ACC112 (cell line): ENCODE measurements around the gene TM4SF18.

Experiments used
- H2AFZ ChIP-seq: fragments of 200-600 bp; sonication (generic); one replicate; pipeline ENCODE4 v1.6.0; 2017; ENCODE audit warnings: antibody characterized with exemption, low read length; ENCODE audit not compliant: unreplicated experiment
- H3K27ac ChIP-seq: fragments of 200-600 bp; sonication (generic); 2 replicates; pipeline ENCODE4 v1.5.1; 2014; ENCODE audit warnings: low read depth, mild to moderate bottlenecking, antibody characterized with exemption, low read length, moderate library complexity
- H3K27me3 ChIP-seq: fragments of 200-600 bp; sonication (generic); 2 replicates; pipeline ENCODE4 v1.6.1; 2014; ENCODE audit warnings: mild to moderate bottlenecking, antibody characterized with exemption, low read length, moderate library complexity, mixed read lengths; ENCODE audit not compliant: insufficient read depth
- H3K36me3 ChIP-seq: fragments of 200-600 bp; sonication (generic); 2 replicates; pipeline ENCODE4 v1.6.1; 2016; ENCODE audit warnings: mild to moderate bottlenecking, antibody characterized with exemption, low read length, moderate library complexity, mixed read lengths; ENCODE audit not compliant: insufficient read depth
- H3K4me1 ChIP-seq: fragments of 200-600 bp; sonication (generic); one replicate; pipeline ENCODE4 v1.6.1; 2016; ENCODE audit warnings: low read length, mixed read lengths; ENCODE audit not compliant: insufficient read depth, unreplicated experiment, control insufficient read depth
- H3K4me3 ChIP-seq: fragments of 200-600 bp; sonication (generic); 2 replicates; pipeline ENCODE4 v1.5.1; 2014; ENCODE audit warnings: mild to moderate bottlenecking, low read depth, low read length
- H3K79me2 ChIP-seq: fragments of 200-600 bp; sonication (generic); one replicate; pipeline ENCODE4 v1.6.0; 2016; ENCODE audit warnings: low read length; ENCODE audit not compliant: control insufficient read depth, unreplicated experiment, insufficient read depth

Gene TM4SF18

GRCh38 chr3:149325581-149325980, 7.9 kb downstream of the TM4SF18 start:
- Histone ChIP-seq H3K36me3 (no peaks in the 10 kb centered on the region), H3K27me3 (no peaks in the 10 kb centered on the region), H3K4me3 (no peak overlapping the region), H3K4me1 (peaks cover 6% of the 10 kb centered on the region), H3K79me2 (no peaks in the 10 kb centered on the region), H3K27ac (no peak overlapping the region), H2AFZ (no peak overlapping the region)

GRCh38 chr3:149324332-149324731, 9.1 kb downstream of the TM4SF18 start:
- H3K4me3 ChIP-seq = no peak overlapping the region
- H2AFZ ChIP-seq = no peak overlapping the region
- no peak overlapping the region for H3K27ac ChIP-seq
- H3K4me1 ChIP-seq = no peaks in the 10 kb centered on the region
- H3K79me2 ChIP-seq = no peaks in the 10 kb centered on the region
- H3K27me3 ChIP-seq = no peaks in the 10 kb centered on the region
- no peaks in the 10 kb centered on the region for H3K36me3 ChIP-seq

- Histone ChIP-seq H3K36me3 (no peaks in the 10 kb centered on the region), H3K27ac (no peak overlapping the region), H2AFZ (no peak overlapping the region), H3K79me2 (no peaks in the 10 kb centered on the region), H3K4me1 (peaks cover 4% of the 10 kb centered on the region), H3K27me3 (no peaks in the 10 kb centered on the region), H3K4me3 (no peak overlapping the region)
These were observed 11.8 kb downstream of the TM4SF18 start for GRCh38 chr3:149321640-149322039.

GRCh38 chr3:149321136-149321535, 12.3 kb downstream of the TM4SF18 start:
- H2AFZ ChIP-seq = no peak overlapping the region
- H3K4me3 ChIP-seq = no peak overlapping the region
- no peaks in the 10 kb centered on the region for H3K27me3 ChIP-seq
- no peak overlapping the region for H3K27ac ChIP-seq
- H3K79me2 ChIP-seq = no peaks in the 10 kb centered on the region
- H3K4me1 ChIP-seq = peaks cover 9% of the 10 kb centered on the region
- H3K36me3 ChIP-seq = no peaks in the 10 kb centered on the region

GRCh38 chr3:149319750-149320149, 13.7 kb downstream of the TM4SF18 start:
- Histone ChIP-seq H3K27me3 (no peaks in the 10 kb centered on the region), H2AFZ (no peak overlapping the region), H3K4me1 (peaks cover 23% of the 10 kb centered on the region), H3K79me2 (no peaks in the 10 kb centered on the region), H3K27ac (no peak overlapping the region), H3K4me3 (no peak overlapping the region), H3K36me3 (no peaks in the 10 kb centered on the region)

GRCh38 chr3:149317072-149317471, 16.4 kb downstream of the TM4SF18 start:
- no peak overlapping the region for H3K27ac ChIP-seq
- peak overlapping the region; percentile 87 for H2AFZ ChIP-seq
- H3K4me1 ChIP-seq = peaks cover 28% of the 10 kb centered on the region
- no peaks in the 10 kb centered on the region for H3K79me2 ChIP-seq
- no peaks in the 10 kb centered on the region for H3K36me3 ChIP-seq
- H3K27me3 ChIP-seq = no peaks in the 10 kb centered on the region
- H3K4me3 ChIP-seq = no peak overlapping the region

- no peaks in the 10 kb centered on the region for H3K27me3 ChIP-seq
- H3K36me3 ChIP-seq = no peaks in the 10 kb centered on the region
- H2AFZ ChIP-seq = peak overlapping the region; percentile 87
- H3K4me1 ChIP-seq = peaks cover 28% of the 10 kb centered on the region
- 0 out of 2 replicates have a peak overlapping the region, but pooled peaks have one; percentile 73 for H3K27ac ChIP-seq
- no peaks in the 10 kb centered on the region for H3K79me2 ChIP-seq
- no peak overlapping the region for H3K4me3 ChIP-seq
These were observed 17.0 kb downstream of the TM4SF18 start for GRCh38 chr3:149316437-149316836.

- peaks cover 28% of the 10 kb centered on the region for H3K4me1 ChIP-seq
- no peak overlapping the region for H3K4me3 ChIP-seq
- H3K27me3 ChIP-seq = no peaks in the 10 kb centered on the region
- peak overlapping the region; percentile 73 for H3K27ac ChIP-seq
- H2AFZ ChIP-seq = peak overlapping the region; percentile 87
- H3K36me3 ChIP-seq = no peaks in the 10 kb centered on the region
- H3K79me2 ChIP-seq = no peaks in the 10 kb centered on the region
These were observed 17.7 kb downstream of the TM4SF18 start for GRCh38 chr3:149315694-149316093.

- peak overlapping the region; percentile 87 for H2AFZ ChIP-seq
- H3K27ac ChIP-seq = peak overlapping the region; percentile 73
These were observed 18.4 kb downstream of the TM4SF18 start for GRCh38 chr3:149314807-149315578.

GRCh38 chr3:149313542-149313941, 19.9 kb downstream of the TM4SF18 start:
- H3K79me2 ChIP-seq = no peaks in the 10 kb centered on the region
- no peak overlapping the region for H3K4me3 ChIP-seq
- no peak overlapping the region for H2AFZ ChIP-seq
- no peak overlapping the region for H3K27ac ChIP-seq
- H3K36me3 ChIP-seq = no peaks in the 10 kb centered on the region
- H3K27me3 ChIP-seq = no peaks in the 10 kb centered on the region
- peaks cover 28% of the 10 kb centered on the region for H3K4me1 ChIP-seq

More at GRCh38 chr3:149314807-149315578, 18.4 kb downstream of the TM4SF18 start:
- Histone ChIP-seq H3K4me1 (peaks cover 28% of the 10 kb centered on the region), H3K79me2 (no peaks in the 10 kb centered on the region), H3K4me3 (0 out of 2 replicates have a peak overlapping the region, but pooled peaks have one; percentile 28), H3K27me3 (no peaks in the 10 kb centered on the region), H3K36me3 (no peaks in the 10 kb centered on the region)
